Measurements from ENCODE around the gene RFFL.

Gene RFFL

DNA sequence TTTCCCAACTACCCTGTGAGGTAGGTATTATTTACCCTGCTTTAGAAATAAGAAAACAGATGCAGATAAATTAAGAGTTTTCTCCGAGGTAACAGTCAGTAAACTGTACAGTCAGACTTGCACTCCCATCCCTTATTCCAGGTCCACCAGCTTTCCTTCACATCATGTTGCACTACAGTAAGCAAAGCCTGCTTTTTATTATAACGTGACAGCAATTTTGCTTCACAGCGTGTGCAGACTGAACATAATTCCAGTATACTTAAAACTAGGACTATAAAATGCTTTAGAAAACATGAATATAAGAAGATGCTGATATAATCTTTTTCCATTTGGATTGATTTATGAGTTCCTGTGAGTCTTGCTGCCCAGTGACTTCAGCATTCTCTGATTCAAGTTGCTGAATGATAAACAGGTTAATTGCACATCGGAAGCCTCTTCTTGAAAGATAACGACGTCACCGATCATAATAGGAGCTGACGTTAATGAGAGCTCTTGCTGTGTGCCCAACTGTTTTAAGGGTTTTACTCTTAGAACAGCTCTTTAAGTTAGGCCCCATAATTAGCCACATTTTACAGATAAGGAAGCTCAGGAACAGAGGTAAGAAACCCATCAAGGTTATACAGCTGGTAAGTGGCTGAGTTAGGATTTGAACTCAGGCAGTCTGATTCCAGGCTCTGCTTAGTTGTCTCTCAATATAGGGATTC is 81.8 kb downstream of the RFFL start:
- no peak for TF ChIP-seq CTCF (conservative IDR thresholded peaks at IDR 0.05; ENCODE audit: low read length)
- peak; percentile 43 for DNase-seq (ENCODE audit: low read depth)
- peak overlapping the region; percentile 73 for H3K4me3 ChIP-seq (ENCODE audit: low read length)

GRCh38 chr17:34980681-34981537 is 82.6 kb downstream of the RFFL start:
- peak; percentile 84 for DNase-seq (ENCODE audit: low read depth)

GRCh38 chr17:34980353-34980680 is 83.2 kb downstream of the RFFL start, which contains the start of gene LIG3:
Gene LIG3, plus strand, starts transcription at chr17:34980512. Its CDS starts 2,494 bp downstream, at chr17:34983006.
- H3K4me3 ChIP-seq (ENCODE audit: low read length) = peak within 1 kb of the TSS; percentile 73
- no peak for TF ChIP-seq CTCF (conservative IDR thresholded peaks at IDR 0.05; ENCODE audit: low read length)
- DNase-seq (ENCODE audit: low read depth) = peak; percentile 91

More at GRCh38 chr17:34980681-34981537, 82.6 kb downstream of the RFFL start:
- peak; percentile 48 for TF ChIP-seq CTCF (conservative IDR thresholded peaks at IDR 0.05; ENCODE audit: low read length)
- H3K4me3 ChIP-seq (ENCODE audit: low read length) = peak overlapping the region; percentile 73

DNA sequence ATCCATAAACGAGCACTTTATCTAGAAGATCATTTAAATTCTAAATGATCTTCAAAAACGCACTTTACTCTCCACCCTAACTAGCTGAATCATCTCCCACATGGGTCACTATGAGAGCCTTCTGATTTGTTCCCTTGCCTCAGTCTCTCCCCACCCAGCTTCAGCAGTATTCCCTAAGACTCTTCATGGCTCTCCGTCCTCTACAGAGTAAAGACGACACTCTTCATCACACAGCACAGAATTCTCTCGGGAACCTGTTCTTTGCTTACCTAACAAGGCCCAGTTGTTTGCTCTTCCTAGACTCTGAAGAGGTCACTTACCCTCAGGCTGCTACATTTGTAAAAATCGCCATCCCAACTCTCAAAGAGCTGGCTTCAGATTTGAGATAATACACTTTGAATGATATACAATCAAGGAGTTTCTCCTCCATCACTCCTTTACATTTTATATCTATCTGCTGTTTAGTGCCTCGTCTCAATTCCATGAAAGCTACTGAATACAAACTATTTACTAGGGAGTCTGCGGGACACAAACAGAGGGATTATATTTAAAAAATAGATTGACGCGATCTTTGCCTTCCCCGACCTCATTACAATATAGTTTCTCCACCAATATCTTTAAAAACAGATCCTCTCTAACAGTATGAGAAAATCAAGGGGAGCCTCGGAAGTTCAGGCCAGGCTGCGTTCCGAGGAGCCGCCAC is 83.7 kb downstream of the RFFL start:
- peak overlapping the region; percentile 73 for H3K4me3 ChIP-seq (ENCODE audit: low read length)
- no peak for DNase-seq (ENCODE audit: low read depth)
- no peak for TF ChIP-seq CTCF (conservative IDR thresholded peaks at IDR 0.05; ENCODE audit: low read length)

- TF ChIP-seq CTCF (conservative IDR thresholded peaks at IDR 0.05; ENCODE audit: low read length) = no peak
- no peak overlapping the region for H3K4me3 ChIP-seq (ENCODE audit: low read length)
- no peak for DNase-seq (ENCODE audit: low read depth)
Observed at GRCh38 chr17:34979153-34979552, 84.4 kb downstream of the RFFL start.

DNA sequence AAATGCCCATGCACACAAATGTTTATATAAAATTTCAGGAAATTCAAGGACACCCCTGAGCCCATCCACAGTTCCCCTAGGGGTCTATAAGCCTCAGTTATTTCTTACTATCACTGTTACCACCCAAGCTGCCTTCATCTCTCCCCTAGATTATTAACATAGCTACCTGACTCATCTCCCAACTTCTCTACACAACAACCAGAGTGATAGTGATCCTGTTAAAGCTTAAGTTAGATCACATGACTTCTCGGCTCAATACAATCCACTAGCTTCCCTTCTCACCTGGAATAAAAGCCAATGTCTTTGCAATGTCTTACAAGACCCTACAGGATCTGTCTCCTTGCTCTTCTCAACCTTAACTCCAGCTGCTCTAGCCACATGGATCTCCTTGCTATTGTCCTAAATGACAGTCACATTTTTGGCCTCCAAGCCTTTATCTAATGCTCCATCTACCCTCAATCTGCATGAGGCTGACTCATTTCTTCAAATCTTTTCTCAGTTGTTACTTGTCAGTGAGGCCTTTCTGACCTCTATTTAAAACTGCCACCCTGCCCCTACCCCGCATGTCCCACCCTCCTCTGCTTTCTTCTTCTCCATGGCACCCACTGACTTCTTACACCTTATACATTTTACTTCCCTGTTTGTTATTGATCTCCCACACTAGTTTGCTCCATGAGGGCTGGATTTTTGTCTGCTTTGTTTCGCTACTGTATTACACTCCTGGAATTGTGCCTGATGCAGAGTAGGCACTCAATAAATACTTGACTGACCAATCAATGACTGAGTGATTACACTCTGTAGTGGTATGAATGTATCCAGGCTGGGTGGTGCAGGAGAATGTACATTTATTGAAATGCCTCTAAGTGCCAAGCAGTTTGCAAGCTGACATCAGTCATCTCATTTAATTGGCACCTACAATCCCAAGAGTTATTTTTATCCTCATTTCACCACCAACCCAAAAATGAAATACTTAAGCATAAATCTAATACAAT is 88.4 kb downstream of the RFFL start:
- TF ChIP-seq CTCF (conservative IDR thresholded peaks at IDR 0.05; ENCODE audit: low read length) = no peak
- DNase-seq (ENCODE audit: low read depth) = no peak
- no peak overlapping the region for H3K4me3 ChIP-seq (ENCODE audit: low read length)

Data from AG10803 (cell line).